Fibroblast of lung (primary cell): Measurements from ENCODE around the gene MEI1. TPM values are rescaled to one million over a fixed set of nuclear protein-coding genes. Genes with fewer than 3 reads are reported as not detected.

Source experiments
- DNase-seq, 2 donors: peaks; one replicate each; pipeline versions ENCODE4 v3.0.0 to v3.0.0-alpha.2; 2010; ENCODE audit warnings: low read depth in 2 of 2
- H2AFZ ChIP-seq: 2 replicates; pipeline ENCODE4 v1.5.1; 2012; ENCODE audit warnings: low read length, control low read depth, inconsistent platforms
- H3K27ac ChIP-seq: 2 replicates; pipeline ENCODE4 v1.5.1; 2011; ENCODE audit warnings: low read length, control low read depth; ENCODE audit not compliant: insufficient read depth
- H3K27me3 ChIP-seq: 2 replicates; pipeline ENCODE4 v1.5.1; 2011; ENCODE audit warnings: mild to moderate bottlenecking, low read length; ENCODE audit not compliant: control insufficient read depth, insufficient read depth
- H3K36me3 ChIP-seq: 2 replicates; pipeline ENCODE4 v1.5.1; 2011; ENCODE audit warnings: low read length; ENCODE audit not compliant: control insufficient read depth, insufficient read depth
- H3K4me1 ChIP-seq: 2 replicates; pipeline ENCODE4 v1.5.1; 2011; ENCODE audit warnings: low read length; ENCODE audit not compliant: control insufficient read depth, insufficient read depth; ENCODE audit errors: extremely low read depth
- H3K4me2 ChIP-seq: 2 replicates; pipeline ENCODE4 v1.5.1; 2011; ENCODE audit warnings: low read length, control low read depth; ENCODE audit not compliant: insufficient read depth; ENCODE audit errors: extremely low read depth
- H3K4me3 ChIP-seq, 4 experiments: fragments of 200-600 bp in 1 of 4; sonication (generic) in 1 of 4; replicated peaks in 1 of 4; 2 replicates each; pipeline ENCODE4 v1.5.1; 2011 to 2016; ENCODE audit warnings: low read length in 4 of 4, low read depth in 3 of 4, mild to moderate bottlenecking in 3 of 4, control low read depth in 2 of 4, inconsistent platforms in 1 of 4, mixed read lengths in 1 of 4; ENCODE audit not compliant: insufficient read depth in 1 of 4; ENCODE audit errors: control extremely low read depth in 1 of 4
- H3K79me2 ChIP-seq: 2 replicates; pipeline ENCODE4 v1.5.1; 2012; ENCODE audit warnings: mild to moderate bottlenecking, low read length, inconsistent platforms; ENCODE audit not compliant: control insufficient read depth, insufficient read depth
- H3K9ac ChIP-seq: 2 replicates; pipeline ENCODE4 v1.5.1; 2011; ENCODE audit warnings: mild to moderate bottlenecking, low read length, control low read depth; ENCODE audit not compliant: insufficient read depth
- H3K9me3 ChIP-seq: 2 replicates; pipeline ENCODE4 v1.5.1; 2012; ENCODE audit warnings: low read depth, low read length; ENCODE audit not compliant: control insufficient read depth, insufficient read depth
- H4K20me1 ChIP-seq: 2 replicates; pipeline ENCODE4 v1.5.1; 2011; ENCODE audit warnings: low read length; ENCODE audit not compliant: control insufficient read depth, insufficient read depth; ENCODE audit errors: extremely low read depth
- EZH2 ChIP-seq: IDR thresholded peaks from 2 replicates; pipeline ENCODE4 v1.5.1; 2012; ENCODE audit warnings: low read length, control low read depth, mild to moderate bottlenecking; ENCODE audit errors: missing control alignments
- polyA plus RNA-seq, 2 donors: library from polyadenylated mRNA; depleted of rRNA in 1 of 2; stranded (reverse) in 1 of 2; unstranded in 1 of 2; fragments of >200 nt; gene quantifications; 2 replicates each; pipeline ENCODE4 v1.2.1, GENCODE V29; 2011 to 2012; ENCODE audit warnings: missing spikeins in 1 of 2
- total RNA-seq: library from RNA; depleted of rRNA; stranded (reverse); fragments of >200 nt; gene quantifications from 2 replicates; pipeline ENCODE4 v1.2.1, GENCODE V29; 2014
- TF ChIP-seq, protein P1 (sequence below), 2 donors: IDR thresholded peaks in 1 of 2; conservative IDR thresholded peaks in 1 of 2; 1 replicate in 1 of 2; 2 replicates in 1 of 2; pipeline ENCODE4 v1.5.1; 2011 to 2012; ENCODE audit warnings: low read length in 2 of 2, control low read depth in 1 of 2, inconsistent platforms in 1 of 2, low read depth in 1 of 2, mild to moderate bottlenecking in 1 of 2

The MEI1 gene
- total and polyA plus RNA-seq, 2 donors (not counting 1 experiment from before 2014, with no cell fraction given): 0.33 to 4.3 TPM

DNA sequence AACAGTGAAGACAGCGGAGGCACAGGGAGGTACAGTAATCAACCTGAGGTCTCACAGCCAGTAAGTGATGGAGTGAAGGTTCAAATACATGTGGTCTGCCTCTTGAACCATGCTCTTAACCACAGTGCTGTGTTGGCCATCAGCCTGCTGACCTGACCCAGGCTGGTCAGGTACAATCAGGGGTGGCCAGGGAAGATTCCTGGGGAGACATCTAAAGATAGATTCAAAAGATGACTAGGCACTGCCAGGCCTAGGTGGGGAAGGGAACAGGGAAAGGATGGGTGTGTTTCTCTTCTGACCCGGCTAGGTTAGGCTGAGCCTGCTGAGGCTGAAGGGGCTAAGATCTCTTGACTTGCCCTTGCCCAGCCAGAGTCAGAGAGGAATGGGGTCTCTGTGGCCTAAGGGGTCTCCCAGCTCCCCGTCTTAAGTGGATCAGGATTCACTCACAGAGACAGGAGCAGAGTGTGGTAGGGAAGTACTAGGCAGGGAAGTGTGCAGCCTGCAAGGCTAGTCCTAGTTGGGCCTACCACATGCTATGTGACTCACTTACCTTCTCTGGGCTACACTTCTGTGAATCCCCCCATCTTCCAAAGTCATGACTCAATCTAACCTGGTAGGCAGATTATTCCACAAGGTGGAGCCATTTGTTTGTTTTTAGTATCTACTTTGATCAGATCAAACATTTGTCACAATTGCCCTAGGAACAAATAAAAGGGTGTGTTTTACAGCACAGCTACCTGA, 123.2 kb downstream of the MEI1 start:
- Histone ChIP-seq H3K4me1 (peaks cover 4% of the 10 kb centered on the region), H3K4me3 (no peak overlapping the region), H3K27me3 (no peaks in the 10 kb centered on the region), H3K36me3 (no peaks in the 10 kb centered on the region), H3K27ac (no peak overlapping the region), H3K9ac (no peak overlapping the region), H2AFZ (no peak overlapping the region), H3K79me2 (no peaks in the 10 kb centered on the region), H3K9me3 (no peaks in the 10 kb centered on the region), H3K4me2 (no peak overlapping the region), H4K20me1 (no peaks in the 10 kb centered on the region)
- TF ChIP-seq EZH2: no peak
- TF ChIP-seq, protein P1, sequence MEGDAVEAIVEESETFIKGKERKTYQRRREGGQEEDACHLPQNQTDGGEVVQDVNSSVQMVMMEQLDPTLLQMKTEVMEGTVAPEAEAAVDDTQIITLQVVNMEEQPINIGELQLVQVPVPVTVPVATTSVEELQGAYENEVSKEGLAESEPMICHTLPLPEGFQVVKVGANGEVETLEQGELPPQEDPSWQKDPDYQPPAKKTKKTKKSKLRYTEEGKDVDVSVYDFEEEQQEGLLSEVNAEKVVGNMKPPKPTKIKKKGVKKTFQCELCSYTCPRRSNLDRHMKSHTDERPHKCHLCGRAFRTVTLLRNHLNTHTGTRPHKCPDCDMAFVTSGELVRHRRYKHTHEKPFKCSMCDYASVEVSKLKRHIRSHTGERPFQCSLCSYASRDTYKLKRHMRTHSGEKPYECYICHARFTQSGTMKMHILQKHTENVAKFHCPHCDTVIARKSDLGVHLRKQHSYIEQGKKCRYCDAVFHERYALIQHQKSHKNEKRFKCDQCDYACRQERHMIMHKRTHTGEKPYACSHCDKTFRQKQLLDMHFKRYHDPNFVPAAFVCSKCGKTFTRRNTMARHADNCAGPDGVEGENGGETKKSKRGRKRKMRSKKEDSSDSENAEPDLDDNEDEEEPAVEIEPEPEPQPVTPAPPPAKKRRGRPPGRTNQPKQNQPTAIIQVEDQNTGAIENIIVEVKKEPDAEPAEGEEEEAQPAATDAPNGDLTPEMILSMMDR (conservative IDR thresholded peaks at IDR 0.05 in 1 of 2, IDR thresholded peaks at IDR 0.05 in 1 of 2; ENCODE audit: low read depth in 1 of 2, low read length in 2 of 2): peak; percentile 30 to 41
- peak; percentile 69 to 81 for DNase-seq

DNA sequence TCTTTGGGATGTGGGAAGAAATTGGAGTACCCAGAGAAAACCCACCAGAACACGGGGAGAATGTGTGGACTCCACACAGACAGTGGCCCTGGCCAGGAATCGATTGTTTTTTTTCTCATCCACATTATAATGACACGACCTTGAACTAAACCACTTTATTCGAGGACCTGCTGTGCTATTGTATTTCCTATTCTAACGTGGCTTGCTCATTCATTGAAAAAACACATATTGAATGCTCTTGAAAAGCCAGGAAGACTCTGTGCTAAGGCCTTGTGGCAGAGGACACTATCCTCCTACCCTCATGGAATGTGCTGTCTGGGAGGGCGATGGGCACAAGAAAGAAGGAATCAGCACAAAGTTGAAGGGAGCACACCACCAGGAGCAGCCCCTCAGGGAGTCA, 124.5 kb downstream of the MEI1 start:
- no peaks in the 10 kb centered on the region for H3K27me3 ChIP-seq
- no peak for TF ChIP-seq EZH2
- TF ChIP-seq, protein P1 (conservative IDR thresholded peaks at IDR 0.05 in 1 of 2, IDR thresholded peaks at IDR 0.05 in 1 of 2; ENCODE audit: low read depth in 1 of 2, low read length in 2 of 2): no peak
- no peak overlapping the region for H3K9ac ChIP-seq
- H3K36me3 ChIP-seq: no peaks in the 10 kb centered on the region
- DNase-seq: no peak
- no peak overlapping the region for H3K4me2 ChIP-seq
- no peak overlapping the region for H2AFZ ChIP-seq
- no peaks in the 10 kb centered on the region for H3K79me2 ChIP-seq
- no peak overlapping the region for H3K27ac ChIP-seq
- no peaks in the 10 kb centered on the region for H4K20me1 ChIP-seq
- H3K9me3 ChIP-seq: no peaks in the 10 kb centered on the region
- peaks cover 4% of the 10 kb centered on the region for H3K4me1 ChIP-seq
- H3K4me3 ChIP-seq: no peak overlapping the region

DNA sequence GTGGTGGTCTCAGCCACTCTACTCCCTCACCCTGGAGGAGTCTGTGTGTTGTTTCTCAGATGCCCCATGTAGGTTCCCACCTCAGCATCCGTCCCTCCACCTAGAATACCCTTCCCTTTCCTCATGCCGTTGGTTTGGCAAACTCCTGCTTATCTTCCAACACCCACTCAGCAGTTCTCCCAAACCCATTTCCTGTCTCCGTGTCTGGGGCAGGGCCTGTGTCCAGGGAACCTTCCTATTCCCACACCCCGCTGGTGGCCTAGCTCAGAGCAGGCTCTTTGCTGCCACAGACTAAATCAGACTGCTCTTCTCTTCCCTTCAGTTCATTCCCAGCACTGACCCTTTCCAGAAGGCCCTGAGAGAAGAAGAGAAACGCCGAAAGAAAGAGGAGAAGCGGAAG, 126.1 kb downstream of the MEI1 start:
- Histone ChIP-seq H2AFZ (peak overlapping the region; percentile 6), H3K36me3 (no peaks in the 10 kb centered on the region)

More for the DNA sequence above, 126.1 kb downstream of the MEI1 start:
- TF ChIP-seq EZH2: no peak
- TF ChIP-seq, protein P1 (conservative IDR thresholded peaks at IDR 0.05 in 1 of 2, IDR thresholded peaks at IDR 0.05 in 1 of 2; ENCODE audit: low read depth in 1 of 2, low read length in 2 of 2): no peak
- Histone ChIP-seq H3K9ac (no peak overlapping the region), H3K27me3 (no peaks in the 10 kb centered on the region), H3K4me3 (no peak overlapping the region), H3K4me2 (no peak overlapping the region), H3K9me3 (no peaks in the 10 kb centered on the region), H3K27ac (no peak overlapping the region), H4K20me1 (no peaks in the 10 kb centered on the region), H3K4me1 (peaks cover 4% of the 10 kb centered on the region), H3K79me2 (no peaks in the 10 kb centered on the region)
- peak; percentile 35 to 61 for DNase-seq
